PC-9 (cell line): ENCODE data around the gene LACC1. TPM values are rescaled to one million over a fixed set of nuclear protein-coding genes. Genes with fewer than 3 reads are reported as not detected.

Experiments used
- BruUV-seq: library from RNA; stranded (reverse); fragments of 400-500 nt; replicated peaks from 2 replicates; lab custom pipeline; 2021; lab: Mats Ljungman, UMichigan
- CTCF ChIA-PET: fragments of 300-600 bp; sonication (Branson Sonifier 250); formaldehyde crosslinking; loops from one replicate; lab custom pipeline; 2022; ENCODE audit warnings: antibody characterized with exemption; lab: Charles Lee
- POLR2A ChIA-PET: fragments of 300-600 bp; sonication (Branson Sonifier 250); formaldehyde crosslinking; loops from one replicate; lab custom pipeline; 2022; ENCODE audit warnings: antibody characterized with exemption; ENCODE audit not compliant: unreplicated experiment; lab: Charles Lee
- DNase-seq, 2 experiments: peaks; one replicate each; pipeline versions ENCODE4 v3.0.0 to v3.0.0-alpha.2; 2015 to 2022; ENCODE audit warnings: mixed read lengths in 1 of 2
- H2AFZ ChIP-seq: fragments of 200-600 bp; sonication (generic); 2 replicates; pipeline ENCODE4 v1.8.1; 2017; ENCODE audit warnings: antibody characterized with exemption
- H3F3A ChIP-seq: fragments of 200-600 bp; sonication (generic); 2 replicates; pipeline ENCODE4 v1.8.1; 2017; ENCODE audit warnings: antibody characterized with exemption, mild to moderate bottlenecking, low read depth; ENCODE audit not compliant: insufficient read depth
- H3K27ac ChIP-seq: fragments of 200-600 bp; sonication (generic); 2 replicates; pipeline ENCODE4 v1.6.1; 2016; ENCODE audit warnings: mixed run types
- H3K27me3 ChIP-seq: fragments of 200-600 bp; sonication (generic); 2 replicates; pipeline ENCODE4 v1.6.1; 2016; ENCODE audit warnings: low read depth, mixed run types; ENCODE audit not compliant: insufficient read depth
- H3K36me3 ChIP-seq: fragments of 200-600 bp; sonication (generic); 2 replicates; pipeline ENCODE4 v1.6.1; 2016; ENCODE audit warnings: low read depth, mixed run types
- H3K4me1 ChIP-seq: fragments of 200-600 bp; sonication (generic); replicated peaks from 2 replicates; pipeline ENCODE4 v1.6.1; 2016; ENCODE audit warnings: mixed run types; ENCODE audit not compliant: insufficient read depth
- H3K4me2 ChIP-seq: fragments of 200-600 bp; sonication (generic); 2 replicates; pipeline ENCODE4 v1.6.1; 2017; ENCODE audit warnings: mixed run types
- H3K4me3 ChIP-seq: fragments of 200-600 bp; sonication (generic); 2 replicates; pipeline ENCODE4 v1.6.1; 2016; ENCODE audit warnings: mixed run types
- H3K79me2 ChIP-seq: fragments of 200-600 bp; sonication (generic); 2 replicates; pipeline ENCODE4 v1.6.1; 2017; ENCODE audit warnings: low read depth, mixed run types
- H3K9me2 ChIP-seq: fragments of 200-600 bp; sonication (generic); 2 replicates; pipeline ENCODE4 v1.8.1; 2017; ENCODE audit warnings: mild to moderate bottlenecking; ENCODE audit not compliant: insufficient read depth
- H3K9me3 ChIP-seq: fragments of 200-600 bp; sonication (generic); 2 replicates; pipeline ENCODE4 v1.8.1; 2016; ENCODE audit warnings: low read depth; ENCODE audit not compliant: insufficient read depth
- H4K20me1 ChIP-seq: fragments of 200-600 bp; sonication (generic); 2 replicates; pipeline ENCODE4 v1.8.1; 2017; ENCODE audit not compliant: insufficient read depth
- CTCF ChIP-seq: fragments of 200-600 bp; sonication (generic); conservative IDR thresholded peaks from 2 replicates; pipeline ENCODE4 v1.6.1; 2017; ENCODE audit warnings: mixed run types, antibody characterized with exemption, mild to moderate bottlenecking, moderate library complexity
- EZH2 ChIP-seq: fragments of 200-600 bp; sonication (generic); IDR thresholded peaks from 2 replicates; pipeline ENCODE4 v1.8.0; 2017; ENCODE audit warnings: antibody characterized with exemption, low read depth
- intact Hi-C: fragments of 100-400 bp; cut with micrococcal nuclease; formaldehyde crosslinking; loops from one replicate; pipeline ENCODE4 v1.10.0; 2022; ENCODE audit not compliant: unreplicated experiment
- total RNA-seq: library from RNA; stranded (reverse); gene quantifications from 2 replicates; pipeline ENCODE4 v1.2.3, GENCODE V29; 2021

The LACC1 gene
- total RNA-seq, 1 experiment from 2014 or later: 2.4 TPM

GRCh38 chr13:43835701-43836100, 44.0 kb upstream of the LACC1 start:
- Histone ChIP-seq H3K4me1 (peaks cover 7% of the 10 kb centered on the region; the same call in 1 of the 2 replicates), H3K9me2 (no peaks in the 10 kb centered on the region), H2AFZ (no peak overlapping the region), H3F3A (0 out of 2 replicates have a peak, but pooled peaks cover 5% of the 10 kb centered on the region), H3K79me2 (no peaks in the 10 kb centered on the region), H3K27me3 (no peaks in the 10 kb centered on the region), H3K36me3 (no peaks in the 10 kb centered on the region), H3K27ac (no peak overlapping the region), H4K20me1 (no peaks in the 10 kb centered on the region), H3K9me3 (no peaks in the 10 kb centered on the region), H3K4me3 (no peak overlapping the region), H3K4me2 (no peak overlapping the region)
- CTCF ChIA-PET: no interaction called here
- no TSS peak for BruUV-seq
- TF ChIP-seq EZH2: no peak
- TF ChIP-seq CTCF: no peak
- DNase-seq: no peak
- POLR2A ChIA-PET: no interaction called here
- intact Hi-C loops: no loop called here

DNA sequence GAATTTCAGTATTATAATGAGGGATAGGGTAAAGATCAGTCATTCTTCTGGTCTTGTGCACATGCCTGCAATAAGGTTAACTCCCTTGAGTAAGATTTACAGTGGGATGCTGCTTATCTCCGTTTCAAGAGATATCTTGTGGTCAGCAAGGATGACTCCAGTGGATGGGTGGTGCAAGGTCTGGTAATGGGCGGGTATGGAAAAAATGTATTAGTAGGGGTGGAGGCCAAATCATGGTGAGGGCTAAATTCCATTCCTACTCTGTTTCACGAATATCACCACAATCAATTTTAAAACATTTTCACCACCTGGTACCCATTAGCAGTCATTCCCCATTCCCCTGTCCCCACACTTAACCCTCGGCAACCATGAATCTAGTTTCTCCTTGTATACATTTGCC, 40.8 kb upstream of the LACC1 start:
- no TSS peak for BruUV-seq
- no peak for DNase-seq
- Histone ChIP-seq H3F3A (no peaks in the 10 kb centered on the region), H3K9me3 (no peaks in the 10 kb centered on the region), H3K4me3 (no peak overlapping the region), H3K79me2 (no peaks in the 10 kb centered on the region), H3K4me2 (no peak overlapping the region), H4K20me1 (no peaks in the 10 kb centered on the region), H3K9me2 (no peaks in the 10 kb centered on the region), H3K27ac (no peak overlapping the region), H2AFZ (no peak overlapping the region), H3K36me3 (no peaks in the 10 kb centered on the region), H3K27me3 (no peaks in the 10 kb centered on the region), H3K4me1 (no peaks in the 10 kb centered on the region)
- intact Hi-C loops: no loop called here
- TF ChIP-seq CTCF: no peak
- no peak for TF ChIP-seq EZH2
- POLR2A ChIA-PET: no interaction called here
- CTCF ChIA-PET: no interaction called here

DNA sequence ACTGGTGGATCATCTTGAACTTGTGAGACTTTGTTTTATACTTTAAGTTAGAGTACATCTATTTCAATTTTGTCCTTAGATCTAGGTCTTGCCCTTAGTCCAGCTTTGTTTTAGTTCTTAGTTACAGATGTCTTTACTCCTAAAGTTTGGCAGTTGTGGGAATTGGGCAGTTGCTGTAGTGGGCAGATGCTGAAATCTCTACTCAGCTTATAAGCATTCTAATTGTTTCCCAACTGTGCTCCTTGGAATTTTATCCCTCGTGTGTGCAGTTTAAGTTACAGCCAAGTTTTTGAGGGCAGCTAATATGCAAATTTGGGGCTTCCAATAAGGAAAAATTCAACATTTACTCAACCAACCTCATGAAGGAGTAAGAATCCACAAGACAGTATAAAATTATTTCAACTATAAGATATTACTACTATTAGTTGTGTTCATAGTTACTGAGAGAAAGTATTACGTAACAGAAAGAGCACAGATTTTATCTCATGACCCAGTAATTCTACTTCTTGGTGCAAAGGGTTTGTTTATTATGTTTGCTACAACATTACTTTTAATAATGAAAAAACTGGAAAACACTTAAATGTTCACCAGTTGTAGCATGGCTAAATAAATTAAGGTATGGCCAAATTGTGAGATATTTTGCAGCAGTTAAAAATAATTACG, 33.1 kb upstream of the LACC1 start:
- Histone ChIP-seq H3K79me2 (no peaks in the 10 kb centered on the region), H3K27ac (no peak overlapping the region), H3K4me1 (peaks cover 14% of the 10 kb centered on the region; the same call in 1 of the 2 replicates), H3K4me3 (no peak overlapping the region), H2AFZ (no peak overlapping the region), H3K9me3 (no peaks in the 10 kb centered on the region; the same call in 1 of the 2 replicates), H3K4me2 (no peak overlapping the region), H3F3A (no peaks in the 10 kb centered on the region; the same call in 1 of the 2 replicates), H4K20me1 (no peaks in the 10 kb centered on the region), H3K27me3 (no peaks in the 10 kb centered on the region), H3K9me2 (no peaks in the 10 kb centered on the region), H3K36me3 (no peaks in the 10 kb centered on the region)
- intact Hi-C loops: no loop called here
- ChIA-PET POLR2A (no interaction called here), CTCF (no interaction called here)
- no peak for DNase-seq
- BruUV-seq: no TSS peak
- TF ChIP-seq CTCF (no peak), EZH2 (no peak)
